Endothelial cell of umbilical vein (primary cell): Measurements from ENCODE around the gene ASS1. TPM values are rescaled to one million over a fixed set of nuclear protein-coding genes. Genes with fewer than 3 reads are reported as not detected.

Experiments
- BruUV-seq: library from RNA; stranded (reverse); fragments of 400-500 nt; replicated peaks from 2 replicates; lab custom pipeline; 2021; lab: Mats Ljungman, UMichigan
- CTCF ChIA-PET: fragments of 300-600, 350-600 bp; sonication (Branson Sonifier 250); formaldehyde crosslinking; loops from one replicate; lab custom pipeline; 2021; ENCODE audit warnings: antibody characterized with exemption, inconsistent platforms; lab: Charles Lee
- POLR2A ChIA-PET: fragments of 300-600, 350-600 bp; sonication (Branson Sonifier 250); formaldehyde crosslinking; loops from one replicate; lab custom pipeline; 2021; ENCODE audit warnings: antibody characterized with exemption, inconsistent platforms; lab: Charles Lee
- DNase-seq: peaks from one replicate; pipeline ENCODE4 v3.0.0-alpha.2; 2011; ENCODE audit warnings: low read depth, low spot score
- FAIRE-seq: peaks from 2 replicates; lab custom pipeline; 2011; peaks lifted over from hg19 to GRCh38; lab: Jason Lieb, UNC
- H2AFZ ChIP-seq: 2 replicates; pipeline ENCODE4 v1.6.0; 2012; ENCODE audit warnings: low read depth, low read length, control low read depth, inconsistent platforms
- H3K27ac ChIP-seq: 2 replicates; pipeline ENCODE4 v1.5.1; 2011; ENCODE audit warnings: low read depth, mild to moderate bottlenecking, control low read depth, low read length, moderate library complexity; ENCODE audit not compliant: insufficient read depth
- H3K27me3 ChIP-seq, 2 experiments: 2 replicates each; pipeline versions ENCODE4 v1.6.0 to v1.6.1; 2011; ENCODE audit warnings: low read length in 2 of 2, mixed read lengths in 1 of 2; ENCODE audit not compliant: control insufficient read depth in 2 of 2, insufficient read depth in 2 of 2
- H3K36me3 ChIP-seq, 2 experiments: 2 replicates in 1 of 2; 3 replicates in 1 of 2; pipeline ENCODE4 v1.5.1; 2011; ENCODE audit warnings: low read length in 2 of 2, mild to moderate bottlenecking in 1 of 2, moderate library complexity in 1 of 2; ENCODE audit not compliant: control insufficient read depth in 2 of 2, insufficient read depth in 2 of 2; ENCODE audit errors: extremely low read depth in 1 of 2
- H3K4me1 ChIP-seq: 3 replicates; pipeline ENCODE4 v1.5.1; 2011; ENCODE audit warnings: mild to moderate bottlenecking, low read length; ENCODE audit not compliant: control insufficient read depth, insufficient read depth; ENCODE audit errors: extremely low read depth
- H3K4me2 ChIP-seq: 2 replicates; pipeline ENCODE4 v1.6.1; 2011; ENCODE audit warnings: low read length, control low read depth, mixed read lengths; ENCODE audit not compliant: insufficient read depth
- H3K4me3 ChIP-seq, 3 experiments: fragments of 200-600 bp in 1 of 3; sonication (generic), shearing (Covaris generic) in 1 of 3; replicated peaks in 1 of 3; 2 replicates each; pipeline ENCODE4 v1.5.1; 2011 to 2016; ENCODE audit warnings: control low read depth in 3 of 3, low read length in 3 of 3, mild to moderate bottlenecking in 2 of 3, inconsistent platforms in 1 of 3, low read depth in 1 of 3, moderate library complexity in 1 of 3; ENCODE audit not compliant: insufficient read depth in 1 of 3
- H3K79me2 ChIP-seq: 2 replicates; pipeline ENCODE4 v1.6.0; 2012; ENCODE audit warnings: low read length, inconsistent platforms; ENCODE audit not compliant: control insufficient read depth, insufficient read depth
- H3K9ac ChIP-seq: replicated peaks from 2 replicates; pipeline ENCODE3; 2011; ENCODE audit warnings: low read length, control low read depth; ENCODE audit not compliant: insufficient read depth; ENCODE audit errors: extremely low read depth
- H3K9me1 ChIP-seq: replicated peaks from 3 replicates; pipeline ENCODE4 v1.6.0; 2011; ENCODE audit warnings: mild to moderate bottlenecking, low read length; ENCODE audit not compliant: control insufficient read depth, insufficient read depth; ENCODE audit errors: extremely low read depth
- H3K9me3 ChIP-seq: replicated peaks from 2 replicates; pipeline ENCODE4 v1.5.1; 2012; ENCODE audit warnings: low read length, inconsistent platforms; ENCODE audit not compliant: control insufficient read depth, insufficient read depth
- H4K20me1 ChIP-seq: replicated peaks from 2 replicates; pipeline ENCODE3; 2011; ENCODE audit warnings: mild to moderate bottlenecking, low read length; ENCODE audit not compliant: control insufficient read depth, insufficient read depth; ENCODE audit errors: extremely low read depth
- CTCF ChIP-seq, 2 donors: IDR thresholded peaks; 1 replicate in 1 of 2; 2 replicates in 1 of 2; pipeline ENCODE4 v1.5.1; 2011; ENCODE audit warnings: low read length in 2 of 2, mild to moderate bottlenecking in 2 of 2, moderate library complexity in 2 of 2, control low read depth in 1 of 2, inconsistent platforms in 1 of 2, low read depth in 1 of 2; ENCODE audit not compliant: insufficient read depth in 1 of 2; ENCODE audit errors: extremely low read depth in 1 of 2
- EZH2 ChIP-seq: IDR thresholded peaks from 2 replicates; pipeline ENCODE4 v1.6.1; 2012; ENCODE audit warnings: borderline replicate concordance, low read depth, mild to moderate bottlenecking, moderate library complexity, low read length, inconsistent platforms; ENCODE audit not compliant: severe bottlenecking
- FOS ChIP-seq: IDR thresholded peaks from 2 replicates; pipeline ENCODE4 v1.6.1; 2011; ENCODE audit warnings: mild to moderate bottlenecking, low read length, moderate library complexity, borderline replicate concordance; ENCODE audit not compliant: insufficient read depth
- GATA2 ChIP-seq: IDR thresholded peaks from 2 replicates; pipeline ENCODE4 v1.7.0; 2011; ENCODE audit warnings: low read depth, mild to moderate bottlenecking, moderate library complexity, mixed read lengths, low read length; ENCODE audit not compliant: insufficient read length, insufficient read depth
- JUN ChIP-seq: IDR thresholded peaks from 2 replicates; pipeline ENCODE4 v1.6.1; 2011; ENCODE audit warnings: borderline replicate concordance, low read depth; ENCODE audit not compliant: insufficient read length, insufficient read depth
- MYC ChIP-seq: IDR thresholded peaks from one replicate; pipeline ENCODE4 v1.6.1; 2011; ENCODE audit warnings: mild to moderate bottlenecking, low read depth, low read length
- POLR2A ChIP-seq: IDR thresholded peaks from 2 replicates; pipeline ENCODE4 v1.6.1; 2012; ENCODE audit warnings: low read depth, mild to moderate bottlenecking, control low read depth, low read length
- POLR2AphosphoS5 ChIP-seq: IDR thresholded peaks from 2 replicates; pipeline ENCODE4 v1.6.1; 2012; ENCODE audit warnings: low read depth, mild to moderate bottlenecking, control low read depth, low read length, moderate library complexity; ENCODE audit not compliant: insufficient read depth
- dilution Hi-C: fragments of 300-500 bp; cut with MboI; formaldehyde crosslinking; loops from one replicate; pipeline ENCODE4 v1.15.0; 2019; ENCODE audit warnings: low sequenced_read_pairs; ENCODE audit not compliant: extremely low pct_ligation_motif_present
- intact Hi-C: fragments of 100-400 bp; cut with micrococcal nuclease; formaldehyde crosslinking; loops from one replicate; pipeline ENCODE4 v1.10.0; 2022
- polyA plus RNA-seq, 4 experiments: library from polyadenylated mRNA; depleted of rRNA in 3 of 4; stranded (reverse) in 3 of 4; unstranded in 1 of 4; fragments of >200 nt; gene quantifications; 2 replicates each; pipeline versions ENCODE4 v1.2.1 to v1.2.3, GENCODE V29; 2011 to 2012; ENCODE audit warnings: missing spikeins in 1 of 4
- total RNA-seq: library from RNA; stranded (reverse); gene quantifications from 2 replicates; pipeline ENCODE4 v1.2.3, GENCODE V29; 2021

Gene ASS1
- total and polyA plus RNA-seq, 2 donors (not counting 3 experiments of a cell fraction or from before 2014, with no cell fraction given): 3.6 to 12.4 TPM

GRCh38 chr9:130490981-130491380 is 46.2 kb downstream of the ASS1 start:
- dilution Hi-C loops (no loop called here), intact Hi-C loops (no loop called here)
- H3K27ac ChIP-seq: no peak overlapping the region
- H3K9me1 ChIP-seq: no peaks in the 10 kb centered on the region
- FAIRE-seq: no peak
- no peak overlapping the region for H3K9ac ChIP-seq
- BruUV-seq: no TSS peak
- no peak overlapping the region for H2AFZ ChIP-seq
- ChIA-PET CTCF (no interaction called here), POLR2A (no interaction called here)
- no peak overlapping the region for H3K4me3 ChIP-seq
- no peaks in the 10 kb centered on the region for H3K27me3 ChIP-seq
- H3K36me3 ChIP-seq: no peaks in the 10 kb centered on the region
- no peaks in the 10 kb centered on the region for H3K79me2 ChIP-seq
- TF ChIP-seq JUN (no peak), POLR2A (no peak), EZH2 (no peak), GATA2 (no peak), FOS (no peak), POLR2AphosphoS5 (no peak), MYC (no peak)
- H4K20me1 ChIP-seq: no peaks in the 10 kb centered on the region
- H3K4me1 ChIP-seq: no peaks in the 10 kb centered on the region
- no peaks in the 10 kb centered on the region for H3K9me3 ChIP-seq
- DNase-seq: no peak
- no peak overlapping the region for H3K4me2 ChIP-seq

GRCh38 chr9:130491830-130492482 is 47.2 kb downstream of the ASS1 start:
- Histone ChIP-seq H3K9ac (no peak overlapping the region), H4K20me1 (no peaks in the 10 kb centered on the region), H3K36me3 (no peaks in the 10 kb centered on the region), H3K4me2 (no peak overlapping the region), H3K9me3 (no peaks in the 10 kb centered on the region), H3K27me3 (no peaks in the 10 kb centered on the region), H3K79me2 (no peaks in the 10 kb centered on the region), H3K4me3 (no peak overlapping the region), H2AFZ (no peak overlapping the region), H3K9me1 (no peaks in the 10 kb centered on the region), H3K27ac (no peak overlapping the region), H3K4me1 (no peaks in the 10 kb centered on the region)
- CTCF ChIA-PET: no interaction called here
- intact Hi-C loops: no loop called here
- BruUV-seq: no TSS peak
- TF ChIP-seq EZH2 (no peak), CTCF (IDR thresholded peaks at IDR 0.05; ENCODE audit: extremely low read depth in 1 of 2, insufficient read depth in 1 of 2, low read depth in 1 of 2, low read length in 2 of 2) (no peak), POLR2A (no peak)
- FAIRE-seq (no peak), DNase-seq (no peak)
- dilution Hi-C loops: no loop called here
- POLR2A ChIA-PET: no interaction called here
